Endothelial cell of umbilical vein (primary cell): ENCODE data around the gene MCUR1. TPM values are rescaled to one million over a fixed set of nuclear protein-coding genes. Genes with fewer than 3 reads are reported as not detected.

Source experiments
- BruUV-seq: library from RNA; stranded (reverse); fragments of 400-500 nt; replicated peaks from 2 replicates; lab custom pipeline; 2021; lab: Mats Ljungman, UMichigan
- CTCF ChIA-PET: fragments of 300-600, 350-600 bp; sonication (Branson Sonifier 250); formaldehyde crosslinking; loops from one replicate; lab custom pipeline; 2021; ENCODE audit warnings: antibody characterized with exemption, inconsistent platforms; lab: Charles Lee
- POLR2A ChIA-PET: fragments of 300-600, 350-600 bp; sonication (Branson Sonifier 250); formaldehyde crosslinking; loops from one replicate; lab custom pipeline; 2021; ENCODE audit warnings: antibody characterized with exemption, inconsistent platforms; lab: Charles Lee
- DNase-seq: peaks from one replicate; pipeline ENCODE4 v3.0.0-alpha.2; 2011; ENCODE audit warnings: low read depth, low spot score
- FAIRE-seq: peaks from 2 replicates; lab custom pipeline; 2011; peaks lifted over from hg19 to GRCh38; lab: Jason Lieb, UNC
- H2AFZ ChIP-seq: 2 replicates; pipeline ENCODE4 v1.6.0; 2012; ENCODE audit warnings: low read depth, low read length, control low read depth, inconsistent platforms
- H3K27ac ChIP-seq: 2 replicates; pipeline ENCODE4 v1.5.1; 2011; ENCODE audit warnings: low read depth, mild to moderate bottlenecking, control low read depth, low read length, moderate library complexity; ENCODE audit not compliant: insufficient read depth
- H3K27me3 ChIP-seq, 2 experiments: 2 replicates each; pipeline versions ENCODE4 v1.6.0 to v1.6.1; 2011; ENCODE audit warnings: low read length in 2 of 2, mixed read lengths in 1 of 2; ENCODE audit not compliant: control insufficient read depth in 2 of 2, insufficient read depth in 2 of 2
- H3K36me3 ChIP-seq, 2 experiments: 2 replicates in 1 of 2; 3 replicates in 1 of 2; pipeline ENCODE4 v1.5.1; 2011; ENCODE audit warnings: low read length in 2 of 2, mild to moderate bottlenecking in 1 of 2, moderate library complexity in 1 of 2; ENCODE audit not compliant: control insufficient read depth in 2 of 2, insufficient read depth in 2 of 2; ENCODE audit errors: extremely low read depth in 1 of 2
- H3K4me1 ChIP-seq: 3 replicates; pipeline ENCODE4 v1.5.1; 2011; ENCODE audit warnings: mild to moderate bottlenecking, low read length; ENCODE audit not compliant: control insufficient read depth, insufficient read depth; ENCODE audit errors: extremely low read depth
- H3K4me2 ChIP-seq: 2 replicates; pipeline ENCODE4 v1.6.1; 2011; ENCODE audit warnings: low read length, control low read depth, mixed read lengths; ENCODE audit not compliant: insufficient read depth
- H3K4me3 ChIP-seq, 3 experiments: fragments of 200-600 bp in 1 of 3; sonication (generic), shearing (Covaris generic) in 1 of 3; replicated peaks in 1 of 3; 2 replicates each; pipeline ENCODE4 v1.5.1; 2011 to 2016; ENCODE audit warnings: control low read depth in 3 of 3, low read length in 3 of 3, mild to moderate bottlenecking in 2 of 3, inconsistent platforms in 1 of 3, low read depth in 1 of 3, moderate library complexity in 1 of 3; ENCODE audit not compliant: insufficient read depth in 1 of 3
- H3K79me2 ChIP-seq: 2 replicates; pipeline ENCODE4 v1.6.0; 2012; ENCODE audit warnings: low read length, inconsistent platforms; ENCODE audit not compliant: control insufficient read depth, insufficient read depth
- H3K9ac ChIP-seq: replicated peaks from 2 replicates; pipeline ENCODE3; 2011; ENCODE audit warnings: low read length, control low read depth; ENCODE audit not compliant: insufficient read depth; ENCODE audit errors: extremely low read depth
- H3K9me1 ChIP-seq: replicated peaks from 3 replicates; pipeline ENCODE4 v1.6.0; 2011; ENCODE audit warnings: mild to moderate bottlenecking, low read length; ENCODE audit not compliant: control insufficient read depth, insufficient read depth; ENCODE audit errors: extremely low read depth
- H3K9me3 ChIP-seq: replicated peaks from 2 replicates; pipeline ENCODE4 v1.5.1; 2012; ENCODE audit warnings: low read length, inconsistent platforms; ENCODE audit not compliant: control insufficient read depth, insufficient read depth
- H4K20me1 ChIP-seq: replicated peaks from 2 replicates; pipeline ENCODE3; 2011; ENCODE audit warnings: mild to moderate bottlenecking, low read length; ENCODE audit not compliant: control insufficient read depth, insufficient read depth; ENCODE audit errors: extremely low read depth
- CTCF ChIP-seq, 2 donors: IDR thresholded peaks; 1 replicate in 1 of 2; 2 replicates in 1 of 2; pipeline ENCODE4 v1.5.1; 2011; ENCODE audit warnings: low read length in 2 of 2, mild to moderate bottlenecking in 2 of 2, moderate library complexity in 2 of 2, control low read depth in 1 of 2, inconsistent platforms in 1 of 2, low read depth in 1 of 2; ENCODE audit not compliant: insufficient read depth in 1 of 2; ENCODE audit errors: extremely low read depth in 1 of 2
- EZH2 ChIP-seq: IDR thresholded peaks from 2 replicates; pipeline ENCODE4 v1.6.1; 2012; ENCODE audit warnings: borderline replicate concordance, low read depth, mild to moderate bottlenecking, moderate library complexity, low read length, inconsistent platforms; ENCODE audit not compliant: severe bottlenecking
- FOS ChIP-seq: IDR thresholded peaks from 2 replicates; pipeline ENCODE4 v1.6.1; 2011; ENCODE audit warnings: mild to moderate bottlenecking, low read length, moderate library complexity, borderline replicate concordance; ENCODE audit not compliant: insufficient read depth
- GATA2 ChIP-seq: IDR thresholded peaks from 2 replicates; pipeline ENCODE4 v1.7.0; 2011; ENCODE audit warnings: low read depth, mild to moderate bottlenecking, moderate library complexity, mixed read lengths, low read length; ENCODE audit not compliant: insufficient read length, insufficient read depth
- JUN ChIP-seq: IDR thresholded peaks from 2 replicates; pipeline ENCODE4 v1.6.1; 2011; ENCODE audit warnings: borderline replicate concordance, low read depth; ENCODE audit not compliant: insufficient read length, insufficient read depth
- MYC ChIP-seq: IDR thresholded peaks from one replicate; pipeline ENCODE4 v1.6.1; 2011; ENCODE audit warnings: mild to moderate bottlenecking, low read depth, low read length
- POLR2A ChIP-seq: IDR thresholded peaks from 2 replicates; pipeline ENCODE4 v1.6.1; 2012; ENCODE audit warnings: low read depth, mild to moderate bottlenecking, control low read depth, low read length
- POLR2AphosphoS5 ChIP-seq: IDR thresholded peaks from 2 replicates; pipeline ENCODE4 v1.6.1; 2012; ENCODE audit warnings: low read depth, mild to moderate bottlenecking, control low read depth, low read length, moderate library complexity; ENCODE audit not compliant: insufficient read depth
- dilution Hi-C: fragments of 300-500 bp; cut with MboI; formaldehyde crosslinking; loops from one replicate; pipeline ENCODE4 v1.15.0; 2019; ENCODE audit warnings: low sequenced_read_pairs; ENCODE audit not compliant: extremely low pct_ligation_motif_present
- intact Hi-C: fragments of 100-400 bp; cut with micrococcal nuclease; formaldehyde crosslinking; loops from one replicate; pipeline ENCODE4 v1.10.0; 2022
- polyA plus RNA-seq, 4 experiments: library from polyadenylated mRNA; depleted of rRNA in 3 of 4; stranded (reverse) in 3 of 4; unstranded in 1 of 4; fragments of >200 nt; gene quantifications; 2 replicates each; pipeline versions ENCODE4 v1.2.1 to v1.2.3, GENCODE V29; 2011 to 2012; ENCODE audit warnings: missing spikeins in 1 of 4
- total RNA-seq: library from RNA; stranded (reverse); gene quantifications from 2 replicates; pipeline ENCODE4 v1.2.3, GENCODE V29; 2021

Gene MCUR1
- total and polyA plus RNA-seq, 2 donors (not counting 3 experiments of a cell fraction or from before 2014, with no cell fraction given) = 6.2 to 21.2 TPM

GRCh38 chr6:13846841-13847240 lies 32.5 kb upstream of the MCUR1 start:
- DNase-seq (no peak), FAIRE-seq (no peak)
- H4K20me1 ChIP-seq = no peaks in the 10 kb centered on the region
- H3K27ac ChIP-seq = no peak overlapping the region
- no peak for TF ChIP-seq POLR2AphosphoS5
- TF ChIP-seq FOS = no peak
- no peak for TF ChIP-seq EZH2
- TF ChIP-seq JUN = no peak
- TF ChIP-seq POLR2A = no peak
- TF ChIP-seq CTCF (IDR thresholded peaks at IDR 0.05; ENCODE audit: extremely low read depth in 1 of 2, insufficient read depth in 1 of 2, low read depth in 1 of 2, low read length in 2 of 2) = no peak
- TF ChIP-seq MYC = no peak
- no peak for TF ChIP-seq GATA2
- dilution Hi-C loops = no loop called here
- no peaks in the 10 kb centered on the region for H3K79me2 ChIP-seq
- no peaks in the 10 kb centered on the region for H3K9me3 ChIP-seq
- H3K9me1 ChIP-seq = no peaks in the 10 kb centered on the region
- H2AFZ ChIP-seq = no peak overlapping the region
- BruUV-seq = no TSS peak
- no peak overlapping the region for H3K9ac ChIP-seq
- ChIA-PET CTCF (no interaction called here), POLR2A (no interaction called here)
- H3K4me1 ChIP-seq = no peaks in the 10 kb centered on the region
- no peaks in the 10 kb centered on the region for H3K36me3 ChIP-seq
- no peak overlapping the region for H3K4me2 ChIP-seq
- intact Hi-C loops = no loop called here
- no peaks in the 10 kb centered on the region for H3K27me3 ChIP-seq
- no peak overlapping the region for H3K4me3 ChIP-seq
